Tibial artery (tissue), 4 donors: Measurements from ENCODE around the gene XRCC2.

Experiments
- DNase-seq, 2 donors: peaks; one replicate each; pipeline ENCODE4 v3.0.0-alpha.2; 2019
- H3K27ac ChIP-seq, 2 donors: fragments of 200-600 bp; sonication (generic) in 1 of 2; 1 replicate in 1 of 2; 2 replicates in 1 of 2; pipeline ENCODE4 v1.5.1; 2018 to 2019; ENCODE audit warnings: mild to moderate bottlenecking in 1 of 2
- H3K27me3 ChIP-seq, 2 donors: fragments of 200-600 bp; sonication (generic) in 1 of 2; one replicate each; pipeline versions ENCODE4 v1.5.1 to v1.6.0; 2016 to 2019
- H3K36me3 ChIP-seq, 3 donors: fragments of 200-600 bp; sonication (generic) in 2 of 3; one replicate each; pipeline ENCODE4 v1.5.1; 2016 to 2019; ENCODE audit warnings: mild to moderate bottlenecking in 2 of 3
- H3K4me1 ChIP-seq, 4 donors: fragments of 200-600 bp; sonication (generic) in 2 of 4; 1 replicate in 3 of 4; 2 replicates in 1 of 4; pipeline ENCODE4 v1.5.1; 2016 to 2019
- H3K4me3 ChIP-seq, 2 donors: fragments of 200-600 bp; sonication (generic) in 1 of 2; 1 replicate in 1 of 2; 2 replicates in 1 of 2; pipeline ENCODE4 v1.5.1; 2018 to 2019; ENCODE audit warnings: mild to moderate bottlenecking in 2 of 2
- H3K9me3 ChIP-seq, 3 donors: fragments of 200-600 bp; sonication (generic) in 1 of 3; one replicate each; pipeline ENCODE4 v1.5.1; 2016 to 2019
- intact Hi-C: fragments of 100-400 bp; cut with DNase I; formaldehyde crosslinking; loops from one replicate; pipeline ENCODE4 v1.15.0; 2023; ENCODE audit warnings: low total_unique reads
- TF ChIP-seq, protein P1 (sequence below), 2 experiments: fragments of 200-600 bp in 1 of 2; fragments of 450-650 bp in 1 of 2; IDR thresholded peaks; one replicate each; pipeline ENCODE4 v1.5.1; 2017 to 2019; ENCODE audit warnings: antibody characterized with exemption in 2 of 2, mild to moderate bottlenecking in 1 of 2, moderate library complexity in 1 of 2

XRCC2 gene

DNA sequence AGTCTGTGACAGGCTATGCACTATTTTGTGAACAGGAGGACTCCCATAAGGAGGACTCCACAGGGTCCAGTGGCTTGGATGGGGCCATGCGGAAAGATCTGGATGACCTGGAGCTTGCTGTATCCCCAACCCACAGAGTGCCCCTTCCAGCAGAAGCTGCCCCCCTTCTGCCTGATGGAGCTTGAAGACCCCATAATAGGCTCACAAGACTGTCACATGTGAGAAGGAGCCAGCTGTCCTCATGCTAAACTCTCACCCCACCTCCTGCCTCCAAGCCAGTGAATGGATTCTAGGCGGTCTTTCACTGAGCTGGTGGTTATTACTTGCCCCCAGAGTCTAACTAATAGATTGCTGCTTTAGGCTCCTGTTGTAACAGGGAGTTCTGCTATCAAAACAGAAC lies 79.1 kb downstream of the XRCC2 start:
- Histone ChIP-seq H3K36me3 (no peaks in the 10 kb centered on the region), H3K4me1 (no peaks in the 10 kb centered on the region), H3K27me3 (peaks cover 0 to 3% of the 10 kb centered on the region in 2 donors), H3K9me3 (no peaks in the 10 kb centered on the region), H3K27ac (no peak overlapping the region), H3K4me3 (no peak overlapping the region)
- intact Hi-C loops: no loop called here
- TF ChIP-seq, protein P1, sequence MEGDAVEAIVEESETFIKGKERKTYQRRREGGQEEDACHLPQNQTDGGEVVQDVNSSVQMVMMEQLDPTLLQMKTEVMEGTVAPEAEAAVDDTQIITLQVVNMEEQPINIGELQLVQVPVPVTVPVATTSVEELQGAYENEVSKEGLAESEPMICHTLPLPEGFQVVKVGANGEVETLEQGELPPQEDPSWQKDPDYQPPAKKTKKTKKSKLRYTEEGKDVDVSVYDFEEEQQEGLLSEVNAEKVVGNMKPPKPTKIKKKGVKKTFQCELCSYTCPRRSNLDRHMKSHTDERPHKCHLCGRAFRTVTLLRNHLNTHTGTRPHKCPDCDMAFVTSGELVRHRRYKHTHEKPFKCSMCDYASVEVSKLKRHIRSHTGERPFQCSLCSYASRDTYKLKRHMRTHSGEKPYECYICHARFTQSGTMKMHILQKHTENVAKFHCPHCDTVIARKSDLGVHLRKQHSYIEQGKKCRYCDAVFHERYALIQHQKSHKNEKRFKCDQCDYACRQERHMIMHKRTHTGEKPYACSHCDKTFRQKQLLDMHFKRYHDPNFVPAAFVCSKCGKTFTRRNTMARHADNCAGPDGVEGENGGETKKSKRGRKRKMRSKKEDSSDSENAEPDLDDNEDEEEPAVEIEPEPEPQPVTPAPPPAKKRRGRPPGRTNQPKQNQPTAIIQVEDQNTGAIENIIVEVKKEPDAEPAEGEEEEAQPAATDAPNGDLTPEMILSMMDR (IDR thresholded peaks at IDR 0.05): no peak
- DNase-seq: no peak
